ENCODE results near the gene SLC39A11.
"Not testable (repeated sequence)": the region's sequence is repeated elsewhere in the genome, so short reads cannot be mapped to it uniquely, and the experiment has no call there.

SLC39A11 gene

GRCh38 chr17:72812823-72813222 lies 279.7 kb downstream of the SLC39A11 start:
- DNase-seq: no peak

- DNase-seq: no peak
Measured at GRCh38 chr17:72811976-72812687, 280.4 kb downstream of the SLC39A11 start.

DNA sequence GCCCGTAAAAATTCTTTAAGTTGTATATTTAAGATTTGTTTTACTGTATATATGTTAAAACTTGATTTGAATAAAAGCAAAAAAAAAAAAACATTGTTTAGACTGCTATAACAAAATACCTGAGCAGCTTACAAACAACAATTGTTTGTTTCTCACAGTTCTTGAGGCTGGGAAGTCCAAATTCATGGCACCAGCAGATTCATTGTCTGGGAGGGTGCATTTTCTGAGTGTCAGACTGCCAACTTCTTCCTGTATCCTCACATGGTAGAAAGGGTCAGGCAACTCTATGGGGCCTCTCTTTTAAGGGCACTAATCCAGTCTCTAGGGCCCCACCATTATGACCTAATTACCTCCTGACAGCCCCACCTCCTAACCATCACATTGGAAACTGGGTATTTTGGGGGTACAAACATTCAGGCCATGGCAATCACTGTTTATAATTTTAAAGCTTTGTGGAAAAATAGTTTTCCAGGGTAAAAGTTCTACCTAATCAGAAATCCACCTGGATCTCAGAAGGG lies 281.4 kb downstream of the SLC39A11 start:
- DNase-seq: no peak

- DNase-seq: no peak
Measured at GRCh38 chr17:72806011-72806410, 286.5 kb downstream of the SLC39A11 start.

GRCh38 chr17:72804949-72805707 lies 287.4 kb downstream of the SLC39A11 start:
- no peak for DNase-seq

DNA sequence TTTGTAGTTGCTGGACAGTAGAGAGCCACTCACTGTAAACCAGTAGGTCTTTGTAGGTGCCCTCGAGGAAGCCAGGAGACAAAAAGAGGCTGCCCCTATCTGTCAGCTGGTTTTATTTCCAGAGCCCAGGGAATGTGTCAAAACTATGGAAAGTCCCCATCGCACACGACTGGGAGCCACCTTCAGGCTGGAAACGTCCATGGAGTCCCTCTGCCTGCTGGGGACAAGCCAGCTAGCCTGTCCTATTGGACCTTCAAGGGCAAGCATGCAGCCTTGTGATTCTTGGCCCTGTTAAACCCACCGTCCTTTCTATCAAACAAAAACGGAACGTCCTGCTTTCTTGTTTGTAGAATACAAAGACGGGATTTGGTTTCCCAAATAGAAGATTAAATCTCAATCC lies 289.8 kb downstream of the SLC39A11 start:
- DNase-seq: no peak

GRCh38 chr17:72797142-72797541 lies 295.3 kb downstream of the SLC39A11 start:
- DNase-seq: no peak

- no peak for DNase-seq
Measured at GRCh38 chr17:72795941-72796340, 296.5 kb downstream of the SLC39A11 start.

DNA sequence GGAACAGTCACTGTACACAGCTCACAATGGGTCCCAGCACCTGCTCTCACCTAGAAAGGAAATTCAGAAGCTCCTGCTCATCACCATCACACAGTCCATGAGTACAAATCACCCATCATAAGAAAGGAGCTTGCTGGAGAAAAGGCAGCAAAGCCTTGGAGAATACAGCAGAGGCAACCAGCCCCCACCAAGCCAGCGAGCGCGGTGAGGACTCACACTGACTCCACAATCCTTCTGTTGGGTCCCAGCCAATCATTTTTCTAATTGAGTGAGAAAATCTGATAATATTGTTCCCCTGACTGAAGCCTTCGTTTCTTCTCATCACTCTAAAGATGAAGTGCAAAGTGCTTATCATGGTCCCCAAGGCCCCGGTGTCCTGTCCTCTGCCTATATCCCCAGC lies 298.3 kb downstream of the SLC39A11 start:
- DNase-seq: no peak

GRCh38 chr17:72792771-72793170 lies 299.7 kb downstream of the SLC39A11 start:
- DNase-seq: no peak

DNA sequence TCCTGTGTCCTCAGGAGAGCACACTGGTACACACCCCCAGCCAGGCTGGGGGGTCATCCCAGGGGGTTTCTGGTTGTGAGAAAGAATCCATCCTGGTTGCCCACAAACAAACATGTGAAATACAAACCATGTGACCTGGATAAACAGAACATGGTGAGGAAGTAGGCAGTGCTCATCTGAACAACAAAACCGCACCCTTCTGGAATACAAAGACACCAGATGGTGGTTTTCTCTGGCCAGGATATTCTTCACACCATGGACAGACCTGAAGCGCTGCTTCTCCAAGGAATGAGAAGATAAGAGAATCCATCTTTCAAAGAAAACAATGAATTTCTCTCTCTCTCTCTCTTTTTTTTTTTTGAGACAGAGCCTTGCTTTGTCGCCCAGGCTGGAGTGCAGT lies 302.3 kb downstream of the SLC39A11 start:
- no peak for DNase-seq

DNA sequence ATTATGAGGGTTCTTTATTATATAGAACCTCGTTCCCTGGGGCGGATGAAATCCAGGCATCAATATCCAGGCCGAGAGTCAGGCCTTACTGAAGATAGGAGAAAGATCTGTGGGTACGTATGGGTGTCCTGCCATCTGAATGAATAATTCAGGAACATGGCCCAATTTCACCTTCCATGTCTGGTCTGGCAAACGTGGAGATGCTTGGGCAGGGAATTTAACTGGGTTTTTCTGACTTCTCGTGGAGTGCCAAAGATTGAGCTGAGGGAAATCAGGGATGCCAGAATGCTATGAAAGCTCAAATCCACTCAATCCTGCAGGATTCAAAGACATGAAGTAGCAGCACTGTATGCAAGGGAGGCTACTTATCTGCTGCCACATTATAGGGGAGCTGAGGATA lies 302.8 kb downstream of the SLC39A11 start:
- no peak for DNase-seq

GRCh38 chr17:72788950-72789585 lies 303.4 kb downstream of the SLC39A11 start:
- DNase-seq: no peak

GRCh38 chr17:72786209-72786608 lies 306.3 kb downstream of the SLC39A11 start:
- no peak for DNase-seq

DNA sequence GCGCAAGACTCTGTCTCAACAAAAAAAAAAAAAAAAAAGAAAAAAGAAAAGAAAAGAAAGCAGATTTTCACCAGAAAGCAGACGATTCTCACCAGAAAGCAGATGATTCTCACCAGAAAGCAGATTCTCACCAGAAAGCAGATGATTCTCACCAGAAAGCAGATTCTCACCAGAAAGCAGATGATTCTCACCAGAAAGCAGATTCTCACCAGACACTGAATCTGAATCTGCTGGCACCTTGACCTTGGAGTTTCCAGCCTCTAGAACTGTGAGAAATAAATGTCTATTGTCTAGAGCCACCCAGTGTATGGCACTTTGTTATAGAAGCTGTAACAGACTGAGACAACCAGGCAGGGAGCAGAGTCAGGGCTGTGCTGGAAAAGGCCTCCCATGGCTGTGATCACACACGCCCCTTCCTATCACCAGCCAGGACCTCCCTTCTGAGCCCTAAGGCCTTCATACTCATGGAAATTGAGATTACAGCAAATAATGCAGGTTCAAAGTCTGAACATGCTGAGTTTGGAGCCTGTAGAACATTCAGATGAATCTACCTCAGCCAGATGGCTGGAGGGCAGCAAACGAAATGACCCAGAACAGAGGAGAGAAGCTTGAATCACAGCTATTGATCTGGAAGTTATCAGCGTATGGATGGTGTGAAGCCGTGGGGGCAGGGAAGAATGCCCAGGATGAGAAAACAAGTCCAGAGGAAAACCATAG lies 309.3 kb downstream of the SLC39A11 start:
- no peak for DNase-seq

DNA sequence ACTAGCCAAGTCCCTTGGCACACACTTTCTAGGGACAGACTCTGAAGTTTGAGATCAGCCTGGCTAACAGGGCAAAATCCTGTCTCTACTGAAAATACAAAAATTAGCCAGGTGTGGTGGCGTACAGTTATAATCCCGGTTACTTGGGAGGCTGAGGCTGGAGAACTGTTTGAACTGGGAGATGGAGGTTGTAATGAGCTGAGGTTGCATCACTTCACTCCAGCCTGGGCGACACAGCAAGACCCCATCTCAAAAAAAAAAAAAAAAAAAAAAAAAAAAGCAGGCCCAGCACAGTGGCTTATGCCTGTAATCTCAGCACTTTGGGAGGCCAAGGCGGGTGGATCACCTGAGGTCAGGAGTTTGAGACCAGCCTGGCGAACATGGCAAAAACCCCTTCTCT lies 310.1 kb downstream of the SLC39A11 start:
- DNase-seq: not testable (repeated sequence)

GRCh38 chr17:72778169-72779151 lies 314.0 kb downstream of the SLC39A11 start:
- no peak for DNase-seq

- no peak for DNase-seq
Measured at GRCh38 chr17:72775919-72776318, 316.6 kb downstream of the SLC39A11 start.

- DNase-seq: no peak
Measured at GRCh38 chr17:72775237-72775636, 317.3 kb downstream of the SLC39A11 start.

DNA sequence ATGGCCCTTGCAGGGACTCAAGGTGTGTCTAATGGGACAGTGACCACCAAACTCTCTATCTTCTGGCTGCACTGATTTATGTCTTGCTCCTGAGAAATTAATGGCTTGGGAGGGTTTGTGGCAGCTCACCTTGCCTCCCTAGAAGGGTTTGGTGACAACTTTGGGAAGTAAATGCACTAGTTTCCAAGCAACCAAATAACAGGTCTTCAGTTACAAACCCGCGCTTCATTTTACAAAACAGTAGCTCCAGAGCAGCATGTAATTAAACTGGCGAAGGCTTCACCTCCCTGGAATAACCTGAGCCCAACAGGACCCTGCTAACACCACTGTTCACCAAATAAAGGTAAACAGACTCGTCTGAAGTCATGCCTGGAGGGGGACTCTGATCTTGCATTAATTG lies 318.3 kb downstream of the SLC39A11 start:
- no peak for DNase-seq

- not testable (repeated sequence) for DNase-seq
Measured at GRCh38 chr17:72773225-72773624, 319.3 kb downstream of the SLC39A11 start.

DNA sequence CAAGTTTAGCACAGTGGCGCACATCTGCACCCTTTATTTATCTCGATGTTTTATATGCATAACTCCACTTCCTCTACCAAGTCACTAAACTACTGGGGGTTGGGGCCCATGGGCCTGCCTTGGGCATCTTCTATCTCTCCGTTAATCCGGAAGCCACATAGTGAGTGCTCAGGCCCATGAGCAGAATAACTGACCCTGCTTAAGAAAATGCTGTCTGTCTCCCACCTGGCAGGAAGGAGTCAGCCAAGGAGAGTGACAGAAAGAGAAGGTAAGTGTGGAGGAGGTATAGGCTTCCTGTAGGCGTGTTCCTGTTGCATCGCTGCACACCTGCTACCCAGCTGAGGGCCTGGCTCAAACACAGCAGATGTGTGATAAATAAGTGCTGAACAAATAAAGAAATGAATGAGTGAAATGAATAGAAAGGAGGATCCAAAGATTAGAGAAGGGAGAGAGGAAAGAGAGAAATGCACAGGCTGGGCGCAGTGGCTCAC lies 320.1 kb downstream of the SLC39A11 start:
- DNase-seq: no peak
